EH (cell line): Measurements from ENCODE around the gene RWDD3.
A peak's percentile ranks its signal among the peaks of the same experiment; 100 is the strongest.

Experiments
- DNase-seq: peaks from one replicate; pipeline ENCODE4 v3.0.0-alpha.2; 2015; ENCODE audit warnings: low read depth

The RWDD3 gene

GRCh38 chr1:95230256-95230655 lies 3.8 kb upstream of the RWDD3 start:
- DNase-seq, result no peak

GRCh38 chr1:95230768-95231191 lies 3.2 kb upstream of the RWDD3 start:
- no peak for DNase-seq

- peak; percentile 20 for DNase-seq
These were observed 1.2 kb upstream of the RWDD3 start for GRCh38 chr1:95232646-95233318.

- peak; percentile 44 for DNase-seq
These were observed 682 bp upstream of the RWDD3 start for GRCh38 chr1:95233319-95233736.

- peak; percentile 66 for DNase-seq
These were observed 3.0 kb downstream of the RWDD3 start for GRCh38 chr1:95236784-95237575.

- DNase-seq, result no peak
These were observed 4.1 kb downstream of the RWDD3 start for GRCh38 chr1:95237981-95238703.

- no peak for DNase-seq
These were observed 11.0 kb downstream of the RWDD3 start for GRCh38 chr1:95245029-95245428.

- no peak for DNase-seq
These were observed 12.5 kb downstream of the RWDD3 start for GRCh38 chr1:95246511-95246910.

GRCh38 chr1:95247607-95248006 lies 13.6 kb downstream of the RWDD3 start:
- no peak for DNase-seq

- DNase-seq, result no peak
These were observed 15.9 kb downstream of the RWDD3 start for GRCh38 chr1:95249916-95250315.

GRCh38 chr1:95252422-95252821 lies 18.4 kb downstream of the RWDD3 start:
- no peak for DNase-seq

- no peak for DNase-seq
These were observed 20.9 kb downstream of the RWDD3 start for GRCh38 chr1:95254959-95255358.

GRCh38 chr1:95255826-95256225 lies 21.8 kb downstream of the RWDD3 start:
- no peak for DNase-seq

- DNase-seq, result no peak
These were observed 23.7 kb downstream of the RWDD3 start for GRCh38 chr1:95257758-95258157.

GRCh38 chr1:95259245-95259644 lies 25.2 kb downstream of the RWDD3 start:
- no peak for DNase-seq

GRCh38 chr1:95262913-95263312 lies 28.9 kb downstream of the RWDD3 start:
- no peak for DNase-seq

GRCh38 chr1:95263450-95263849 lies 29.4 kb downstream of the RWDD3 start:
- no peak for DNase-seq

GRCh38 chr1:95265106-95265505 lies 31.1 kb downstream of the RWDD3 start:
- no peak for DNase-seq

GRCh38 chr1:95276429-95276828 lies 42.4 kb downstream of the RWDD3 start:
- no peak for DNase-seq

GRCh38 chr1:95278173-95279006 lies 44.4 kb downstream of the RWDD3 start:
- DNase-seq, result no peak

GRCh38 chr1:95281781-95282517 lies 47.9 kb downstream of the RWDD3 start:
- DNase-seq, result no peak
